B cell (primary cell): ENCODE results near the gene KAZN. TPM values are rescaled to one million over a fixed set of nuclear protein-coding genes. Genes with fewer than 3 reads are reported as not detected.

Source experiments
- ATAC-seq: fragments of 200-7000 bp; cut with Tn5 transposase; one replicate; pipeline ENCODE4 v1.10.0; 2021; ENCODE audit warnings: low read depth, mild to moderate bottlenecking, moderate number of reproducible peaks, moderate library complexity
- CTCF ChIA-PET: fragments of 350-600 bp; sonication (Branson Sonifier 250); formaldehyde crosslinking; loops from one replicate; lab custom pipeline; 2021; ENCODE audit warnings: antibody characterized with exemption, inconsistent platforms; lab: Charles Lee
- POLR2A ChIA-PET: fragments of 350-600 bp; sonication (Branson Sonifier 250); formaldehyde crosslinking; loops from one replicate; lab custom pipeline; 2021; ENCODE audit warnings: antibody characterized with exemption; lab: Charles Lee
- DNase-seq: peaks from one replicate; pipeline ENCODE4 v3.0.0; 2013
- H2AFZ ChIP-seq: 2 replicates; pipeline ENCODE4 v1.6.1; 2012; ENCODE audit warnings: mild to moderate bottlenecking, low read depth, low read length; ENCODE audit not compliant: insufficient read depth, poor library complexity, severe bottlenecking
- H3K27ac ChIP-seq, 2 donors: 1 replicate in 1 of 2; 2 replicates in 1 of 2; pipeline ENCODE4 v1.5.1; 2012 to 2013; ENCODE audit warnings: low read length in 2 of 2, mild to moderate bottlenecking in 2 of 2, moderate library complexity in 1 of 2
- H3K27me3 ChIP-seq, 4 experiments: fragments of 200-600 bp in 1 of 4; sonication (generic) in 1 of 4; replicated peaks in 1 of 4; 1 replicate in 2 of 4; 2 replicates in 2 of 4; pipeline versions ENCODE4 v1.6.1 to v1.7.0; 2013 to 2016; ENCODE audit warnings: low read length in 3 of 4, mild to moderate bottlenecking in 2 of 4, mixed read lengths in 1 of 4, moderate library complexity in 1 of 4; ENCODE audit not compliant: insufficient read depth in 4 of 4, control insufficient read depth in 3 of 4; ENCODE audit errors: control extremely low read depth in 1 of 4
- H3K36me3 ChIP-seq, 2 experiments: replicated peaks in 1 of 2; 1 replicate in 1 of 2; 2 replicates in 1 of 2; pipeline versions ENCODE4 v1.6.1 to v1.7.1; 2013; ENCODE audit warnings: low read length in 1 of 2; ENCODE audit not compliant: insufficient read depth in 2 of 2, control insufficient read depth in 1 of 2; ENCODE audit errors: control extremely low read depth in 1 of 2, extremely low read depth in 1 of 2
- H3K4me1 ChIP-seq, 2 donors: fragments of 200-600 bp in 1 of 2; sonication (generic) in 1 of 2; 1 replicate in 1 of 2; 2 replicates in 1 of 2; pipeline versions ENCODE4 v1.5.1 to v1.6.1; 2013 to 2017; ENCODE audit warnings: low read length in 2 of 2; ENCODE audit not compliant: control insufficient read depth in 2 of 2, insufficient read depth in 2 of 2
- H3K4me2 ChIP-seq: replicated peaks from 2 replicates; pipeline ENCODE3; 2012; ENCODE audit warnings: mild to moderate bottlenecking, low read depth, low read length; ENCODE audit not compliant: poor library complexity, severe bottlenecking
- H3K4me3 ChIP-seq, 5 experiments: fragments of 200-600 bp in 1 of 5; sonication (generic) in 1 of 5; 1 replicate in 3 of 5; 2 replicates in 2 of 5; pipeline versions ENCODE4 v1.5.1 to v1.7.0; 2011 to 2016; ENCODE audit warnings: low read length in 4 of 5, mild to moderate bottlenecking in 4 of 5, low read depth in 2 of 5, control low read depth in 1 of 5, moderate library complexity in 1 of 5; ENCODE audit not compliant: insufficient read depth in 1 of 5; ENCODE audit errors: control extremely low read depth in 1 of 5, extremely low read depth in 1 of 5
- H3K79me2 ChIP-seq: fragments of 200-600 bp; sonication (generic); one replicate; pipeline ENCODE4 v1.6.0; 2016; ENCODE audit warnings: low read length; ENCODE audit not compliant: control insufficient read depth, insufficient read depth
- H3K9ac ChIP-seq: fragments of 200-600 bp; sonication (generic); 2 replicates; pipeline ENCODE4 v1.6.1; 2017; ENCODE audit warnings: mild to moderate bottlenecking, low read length, moderate library complexity
- H3K9me3 ChIP-seq, 3 donors: one replicate each; pipeline versions ENCODE4 v1.6.1 to v1.7.1; 2013; ENCODE audit warnings: low read length in 2 of 3; ENCODE audit not compliant: control insufficient read depth in 2 of 3, insufficient read depth in 1 of 3; ENCODE audit errors: control extremely low read depth in 1 of 3
- H4K20me1 ChIP-seq: 2 replicates; pipeline ENCODE4 v1.6.0; 2012; ENCODE audit warnings: mild to moderate bottlenecking, low read length; ENCODE audit not compliant: insufficient read depth, control insufficient read depth, poor library complexity, severe bottlenecking
- H3K27ac Mint-ChIP-seq: one replicate; pipeline ENCODE4 v1.8.0; 2021; ENCODE audit warnings: mixed read lengths
- H3K27me3 Mint-ChIP-seq: one replicate; pipeline ENCODE4 v1.8.0; 2021; ENCODE audit warnings: mixed read lengths
- H3K4me1 Mint-ChIP-seq: one replicate; pipeline ENCODE4 v1.8.0; 2021; ENCODE audit warnings: mixed read lengths
- H3K4me3 Mint-ChIP-seq: one replicate; pipeline ENCODE4 v1.8.0; 2021; ENCODE audit warnings: mixed read lengths
- H3K9me3 Mint-ChIP-seq: one replicate; pipeline ENCODE4 v1.8.0; 2022; ENCODE audit warnings: mixed read lengths; ENCODE audit not compliant: insufficient read depth
- EZH2 ChIP-seq: IDR thresholded peaks from 2 replicates; pipeline ENCODE4 v1.6.1; 2012; ENCODE audit warnings: borderline replicate concordance, low read depth, mild to moderate bottlenecking, moderate library complexity, low read length; ENCODE audit not compliant: insufficient read depth, poor library complexity, severe bottlenecking
- WGBS: methylation state at CpG from one replicate; pipeline ENCODE4 v1.1.5; 2013; ENCODE audit warnings: missing lambda C conversion rate; ENCODE audit not compliant: insufficient coverage; 5-methylcytosine and 5-hydroxymethylcytosine counted together
- intact Hi-C: fragments of 100-400 bp; cut with micrococcal nuclease; formaldehyde crosslinking; loops from one replicate; pipeline ENCODE4 v1.10.0; 2022
- polyA plus RNA-seq: library from polyadenylated mRNA; depleted of rRNA; stranded (reverse); fragments of >200 nt; gene quantifications from 2 replicates; pipeline ENCODE4 v1.2.3, GENCODE V29; 2012
- total RNA-seq, 2 donors: library from RNA; stranded (reverse); fragments of 120-200 nt in 1 of 2; gene quantifications; 1 replicate in 1 of 2; 2 replicates in 1 of 2; pipeline versions ENCODE4 v1.2.3 to v1.2.4, GENCODE V29; 2013 to 2022
- TF ChIP-seq, protein P1 (sequence below): fragments of 200-600 bp; IDR thresholded peaks from one replicate; pipeline ENCODE4 v1.8.0; 2022; ENCODE audit warnings: antibody characterized with exemption, mild to moderate bottlenecking

The KAZN gene
- total and polyA plus RNA-seq, 2 donors (not counting 1 experiment from before 2014, with no cell fraction given): 0.13 to 0.39 TPM

GRCh38 chr1:14949270-14949835, 350.9 kb downstream of the KAZN start:
- ChIA-PET POLR2A (no interaction called here), CTCF (no interaction called here)
- H3K27me3 ChIP-seq: no peaks in the 10 kb centered on the region
- H3K4me3 Mint-ChIP-seq: no peak overlapping the region
- H3K4me1 Mint-ChIP-seq: no peaks in the 10 kb centered on the region
- 94% methylated on average over 6 of the region's 6 CpGs for WGBS
- no peak overlapping the region for H3K9ac ChIP-seq
- no peak for TF ChIP-seq EZH2
- TF ChIP-seq, protein P1, sequence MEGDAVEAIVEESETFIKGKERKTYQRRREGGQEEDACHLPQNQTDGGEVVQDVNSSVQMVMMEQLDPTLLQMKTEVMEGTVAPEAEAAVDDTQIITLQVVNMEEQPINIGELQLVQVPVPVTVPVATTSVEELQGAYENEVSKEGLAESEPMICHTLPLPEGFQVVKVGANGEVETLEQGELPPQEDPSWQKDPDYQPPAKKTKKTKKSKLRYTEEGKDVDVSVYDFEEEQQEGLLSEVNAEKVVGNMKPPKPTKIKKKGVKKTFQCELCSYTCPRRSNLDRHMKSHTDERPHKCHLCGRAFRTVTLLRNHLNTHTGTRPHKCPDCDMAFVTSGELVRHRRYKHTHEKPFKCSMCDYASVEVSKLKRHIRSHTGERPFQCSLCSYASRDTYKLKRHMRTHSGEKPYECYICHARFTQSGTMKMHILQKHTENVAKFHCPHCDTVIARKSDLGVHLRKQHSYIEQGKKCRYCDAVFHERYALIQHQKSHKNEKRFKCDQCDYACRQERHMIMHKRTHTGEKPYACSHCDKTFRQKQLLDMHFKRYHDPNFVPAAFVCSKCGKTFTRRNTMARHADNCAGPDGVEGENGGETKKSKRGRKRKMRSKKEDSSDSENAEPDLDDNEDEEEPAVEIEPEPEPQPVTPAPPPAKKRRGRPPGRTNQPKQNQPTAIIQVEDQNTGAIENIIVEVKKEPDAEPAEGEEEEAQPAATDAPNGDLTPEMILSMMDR: no peak
- H3K79me2 ChIP-seq: no peaks in the 10 kb centered on the region
- no peak for DNase-seq
- no peak overlapping the region for H3K27ac ChIP-seq
- no peaks in the 10 kb centered on the region for H3K36me3 ChIP-seq
- no peak overlapping the region for H2AFZ ChIP-seq
- no peaks in the 10 kb centered on the region for H3K27me3 Mint-ChIP-seq
- H4K20me1 ChIP-seq: no peaks in the 10 kb centered on the region
- H3K9me3 ChIP-seq: peaks cover 0 to 9% (median 0%) of the 10 kb centered on the region in 3 donors
- intact Hi-C loops: no loop called here
- no peaks in the 10 kb centered on the region for H3K9me3 Mint-ChIP-seq
- H3K4me2 ChIP-seq: no peak overlapping the region
- H3K27ac Mint-ChIP-seq: no peak overlapping the region
- H3K4me1 ChIP-seq: no peaks in the 10 kb centered on the region
- H3K4me3 ChIP-seq: no peak overlapping the region
- no peak for ATAC-seq

DNA sequence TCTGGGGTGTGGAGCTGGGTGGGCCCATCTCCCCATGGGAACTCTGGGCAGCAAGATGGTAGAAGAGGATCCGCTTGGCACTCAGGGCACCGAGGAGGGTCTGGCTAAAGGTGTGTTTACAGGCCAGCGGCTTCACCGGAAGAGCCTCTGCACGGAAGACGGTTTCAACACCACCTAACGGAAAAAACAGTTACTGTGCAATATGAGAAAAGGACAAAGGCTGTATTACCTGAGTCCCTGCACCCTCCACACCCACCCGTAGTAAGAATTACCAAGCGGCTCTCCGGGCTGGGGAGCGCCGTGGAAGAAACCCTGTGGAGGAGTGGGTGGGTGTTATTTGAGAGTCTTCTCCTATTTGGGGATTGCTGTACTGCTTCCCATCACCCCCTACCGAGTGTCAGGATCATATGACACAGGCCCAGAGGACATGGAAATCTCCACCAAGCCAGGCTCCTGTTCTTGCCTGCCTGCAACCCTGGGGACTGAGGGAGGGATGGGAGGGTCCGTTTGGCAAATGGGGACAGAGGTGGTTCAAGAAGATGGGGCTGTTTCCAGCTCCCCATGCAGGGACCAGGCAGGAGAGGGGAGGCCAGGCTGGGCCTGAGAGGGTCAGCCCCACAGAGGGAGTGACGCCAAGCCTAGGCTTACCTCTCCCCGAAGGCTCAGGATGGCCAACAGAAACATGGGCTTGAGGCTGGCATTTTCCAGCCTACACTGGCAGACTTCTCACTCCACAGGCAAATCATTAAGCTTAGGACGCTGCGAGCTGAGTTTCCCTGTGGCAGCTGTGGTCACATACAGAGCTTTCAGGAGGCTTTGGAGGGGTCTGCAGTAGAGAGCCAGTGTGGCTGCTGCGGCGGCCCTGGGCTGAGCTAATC, 351.6 kb downstream of the KAZN start:
- no peaks in the 10 kb centered on the region for H3K36me3 ChIP-seq
- H3K4me3 Mint-ChIP-seq: no peak overlapping the region
- H3K27ac Mint-ChIP-seq: no peak overlapping the region
- intact Hi-C loops: no loop called here
- no peak overlapping the region for H3K4me3 ChIP-seq
- CTCF ChIA-PET: no interaction called here
- 93% methylated on average over 10 of the region's 20 CpGs for WGBS
- no peaks in the 10 kb centered on the region for H3K79me2 ChIP-seq
- H4K20me1 ChIP-seq: no peaks in the 10 kb centered on the region
- no peaks in the 10 kb centered on the region for H3K9me3 Mint-ChIP-seq
- H3K4me1 Mint-ChIP-seq: no peaks in the 10 kb centered on the region
- H3K27me3 Mint-ChIP-seq: no peaks in the 10 kb centered on the region
- no peak overlapping the region for H3K9ac ChIP-seq
- DNase-seq: no peak
- no peaks in the 10 kb centered on the region for H3K27me3 ChIP-seq
- no peaks in the 10 kb centered on the region for H3K4me1 ChIP-seq
- ATAC-seq: no peak
- no peak overlapping the region for H2AFZ ChIP-seq
- peaks cover 0 to 10% (median 0%) of the 10 kb centered on the region in 3 donors for H3K9me3 ChIP-seq
- no peak overlapping the region for H3K27ac ChIP-seq
- TF ChIP-seq EZH2: no peak
- TF ChIP-seq, protein P1: no peak
- POLR2A ChIA-PET: no interaction called here
- no peak overlapping the region for H3K4me2 ChIP-seq
